ENCODE data around the gene LYRM1. TPM values are rescaled to one million over a fixed set of nuclear protein-coding genes. Genes with fewer than 3 reads are reported as not detected.

The LYRM1 gene
- total and polyA plus RNA-seq, 2 of the 8 experiments (the other 6 are each of a cell fraction or from before 2014, with no cell fraction given): 11.6 to 13.4 TPM

- TF ChIP-seq, protein P1, sequence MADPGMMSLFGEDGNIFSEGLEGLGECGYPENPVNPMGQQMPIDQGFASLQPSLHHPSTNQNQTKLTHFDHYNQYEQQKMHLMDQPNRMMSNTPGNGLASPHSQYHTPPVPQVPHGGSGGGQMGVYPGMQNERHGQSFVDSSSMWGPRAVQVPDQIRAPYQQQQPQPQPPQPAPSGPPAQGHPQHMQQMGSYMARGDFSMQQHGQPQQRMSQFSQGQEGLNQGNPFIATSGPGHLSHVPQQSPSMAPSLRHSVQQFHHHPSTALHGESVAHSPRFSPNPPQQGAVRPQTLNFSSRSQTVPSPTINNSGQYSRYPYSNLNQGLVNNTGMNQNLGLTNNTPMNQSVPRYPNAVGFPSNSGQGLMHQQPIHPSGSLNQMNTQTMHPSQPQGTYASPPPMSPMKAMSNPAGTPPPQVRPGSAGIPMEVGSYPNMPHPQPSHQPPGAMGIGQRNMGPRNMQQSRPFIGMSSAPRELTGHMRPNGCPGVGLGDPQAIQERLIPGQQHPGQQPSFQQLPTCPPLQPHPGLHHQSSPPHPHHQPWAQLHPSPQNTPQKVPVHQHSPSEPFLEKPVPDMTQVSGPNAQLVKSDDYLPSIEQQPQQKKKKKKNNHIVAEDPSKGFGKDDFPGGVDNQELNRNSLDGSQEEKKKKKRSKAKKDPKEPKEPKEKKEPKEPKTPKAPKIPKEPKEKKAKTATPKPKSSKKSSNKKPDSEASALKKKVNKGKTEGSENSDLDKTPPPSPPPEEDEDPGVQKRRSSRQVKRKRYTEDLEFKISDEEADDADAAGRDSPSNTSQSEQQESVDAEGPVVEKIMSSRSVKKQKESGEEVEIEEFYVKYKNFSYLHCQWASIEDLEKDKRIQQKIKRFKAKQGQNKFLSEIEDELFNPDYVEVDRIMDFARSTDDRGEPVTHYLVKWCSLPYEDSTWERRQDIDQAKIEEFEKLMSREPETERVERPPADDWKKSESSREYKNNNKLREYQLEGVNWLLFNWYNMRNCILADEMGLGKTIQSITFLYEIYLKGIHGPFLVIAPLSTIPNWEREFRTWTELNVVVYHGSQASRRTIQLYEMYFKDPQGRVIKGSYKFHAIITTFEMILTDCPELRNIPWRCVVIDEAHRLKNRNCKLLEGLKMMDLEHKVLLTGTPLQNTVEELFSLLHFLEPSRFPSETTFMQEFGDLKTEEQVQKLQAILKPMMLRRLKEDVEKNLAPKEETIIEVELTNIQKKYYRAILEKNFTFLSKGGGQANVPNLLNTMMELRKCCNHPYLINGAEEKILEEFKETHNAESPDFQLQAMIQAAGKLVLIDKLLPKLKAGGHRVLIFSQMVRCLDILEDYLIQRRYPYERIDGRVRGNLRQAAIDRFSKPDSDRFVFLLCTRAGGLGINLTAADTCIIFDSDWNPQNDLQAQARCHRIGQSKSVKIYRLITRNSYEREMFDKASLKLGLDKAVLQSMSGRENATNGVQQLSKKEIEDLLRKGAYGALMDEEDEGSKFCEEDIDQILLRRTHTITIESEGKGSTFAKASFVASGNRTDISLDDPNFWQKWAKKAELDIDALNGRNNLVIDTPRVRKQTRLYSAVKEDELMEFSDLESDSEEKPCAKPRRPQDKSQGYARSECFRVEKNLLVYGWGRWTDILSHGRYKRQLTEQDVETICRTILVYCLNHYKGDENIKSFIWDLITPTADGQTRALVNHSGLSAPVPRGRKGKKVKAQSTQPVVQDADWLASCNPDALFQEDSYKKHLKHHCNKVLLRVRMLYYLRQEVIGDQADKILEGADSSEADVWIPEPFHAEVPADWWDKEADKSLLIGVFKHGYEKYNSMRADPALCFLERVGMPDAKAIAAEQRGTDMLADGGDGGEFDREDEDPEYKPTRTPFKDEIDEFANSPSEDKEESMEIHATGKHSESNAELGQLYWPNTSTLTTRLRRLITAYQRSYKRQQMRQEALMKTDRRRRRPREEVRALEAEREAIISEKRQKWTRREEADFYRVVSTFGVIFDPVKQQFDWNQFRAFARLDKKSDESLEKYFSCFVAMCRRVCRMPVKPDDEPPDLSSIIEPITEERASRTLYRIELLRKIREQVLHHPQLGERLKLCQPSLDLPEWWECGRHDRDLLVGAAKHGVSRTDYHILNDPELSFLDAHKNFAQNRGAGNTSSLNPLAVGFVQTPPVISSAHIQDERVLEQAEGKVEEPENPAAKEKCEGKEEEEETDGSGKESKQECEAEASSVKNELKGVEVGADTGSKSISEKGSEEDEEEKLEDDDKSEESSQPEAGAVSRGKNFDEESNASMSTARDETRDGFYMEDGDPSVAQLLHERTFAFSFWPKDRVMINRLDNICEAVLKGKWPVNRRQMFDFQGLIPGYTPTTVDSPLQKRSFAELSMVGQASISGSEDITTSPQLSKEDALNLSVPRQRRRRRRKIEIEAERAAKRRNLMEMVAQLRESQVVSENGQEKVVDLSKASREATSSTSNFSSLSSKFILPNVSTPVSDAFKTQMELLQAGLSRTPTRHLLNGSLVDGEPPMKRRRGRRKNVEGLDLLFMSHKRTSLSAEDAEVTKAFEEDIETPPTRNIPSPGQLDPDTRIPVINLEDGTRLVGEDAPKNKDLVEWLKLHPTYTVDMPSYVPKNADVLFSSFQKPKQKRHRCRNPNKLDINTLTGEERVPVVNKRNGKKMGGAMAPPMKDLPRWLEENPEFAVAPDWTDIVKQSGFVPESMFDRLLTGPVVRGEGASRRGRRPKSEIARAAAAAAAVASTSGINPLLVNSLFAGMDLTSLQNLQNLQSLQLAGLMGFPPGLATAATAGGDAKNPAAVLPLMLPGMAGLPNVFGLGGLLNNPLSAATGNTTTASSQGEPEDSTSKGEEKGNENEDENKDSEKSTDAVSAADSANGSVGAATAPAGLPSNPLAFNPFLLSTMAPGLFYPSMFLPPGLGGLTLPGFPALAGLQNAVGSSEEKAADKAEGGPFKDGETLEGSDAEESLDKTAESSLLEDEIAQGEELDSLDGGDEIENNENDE (IDR thresholded peaks at IDR 0.05; ENCODE audit: insufficient replicate concordance, low read length): no peak
- no peak for TF ChIP-seq SRF (IDR thresholded peaks at IDR 0.05; ENCODE audit: low read depth, low read length)
- no peak for TF ChIP-seq FOSL1 (IDR thresholded peaks at IDR 0.05; ENCODE audit: insufficient read depth, low read depth, low read length)
- no peak for TF ChIP-seq GABPA (IDR thresholded peaks at IDR 0.05; ENCODE audit: borderline replicate concordance, insufficient read depth, low read length)
- no peak for TF ChIP-seq KDM5A (IDR thresholded peaks at IDR 0.05; ENCODE audit: low read length)
- TF ChIP-seq RXRA (IDR thresholded peaks at IDR 0.05; ENCODE audit: insufficient read depth, low read depth, low read length): no peak
- no peak for TF ChIP-seq EZH2 (IDR thresholded peaks at IDR 0.05; ENCODE audit: low read depth, low read length, severe bottlenecking)
- no peak for TF ChIP-seq BCL11A (IDR thresholded peaks at IDR 0.05; ENCODE audit: low read depth in 2 of 2, low read length in 2 of 2)
- TF ChIP-seq JUN (IDR thresholded peaks at IDR 0.05; ENCODE audit: low read depth, low read length): no peak
- TF ChIP-seq RAD21 (IDR thresholded peaks at IDR 0.05 in 1 of 2, conservative IDR thresholded peaks at IDR 0.05 in 1 of 2; ENCODE audit: low read depth in 2 of 2, low read length in 2 of 2): no peak
Measured at GRCh38 chr16:20940871-20941635, 40.5 kb downstream of the LYRM1 start (continued).
